ENCODE results near the gene AREL1.

The AREL1 gene

GRCh38 chr14:74697011-74697410, 15.9 kb downstream of the AREL1 start:
- DNase-seq, result no peak

GRCh38 chr14:74695406-74695805, 17.5 kb downstream of the AREL1 start:
- DNase-seq, result no peak

GRCh38 chr14:74693191-74693590, 19.7 kb downstream of the AREL1 start:
- DNase-seq, result no peak

GRCh38 chr14:74691456-74691855, 21.4 kb downstream of the AREL1 start:
- DNase-seq, result no peak

- DNase-seq, result no peak
Measured at GRCh38 chr14:74685921-74686678, 26.8 kb downstream of the AREL1 start.

- no peak for DNase-seq
Measured at GRCh38 chr14:74685056-74685455, 27.8 kb downstream of the AREL1 start.

- no peak for DNase-seq
Measured at GRCh38 chr14:74684434-74684833, 28.4 kb downstream of the AREL1 start.

GRCh38 chr14:74683406-74683805, 29.5 kb downstream of the AREL1 start:
- no peak for DNase-seq

GRCh38 chr14:74682169-74682952, 30.5 kb downstream of the AREL1 start:
- no peak for DNase-seq

GRCh38 chr14:74675219-74675618, 37.7 kb downstream of the AREL1 start:
- DNase-seq, result no peak

- no peak for DNase-seq
Measured at GRCh38 chr14:74673768-74674167, 39.1 kb downstream of the AREL1 start.

GRCh38 chr14:74671789-74672188, 41.1 kb downstream of the AREL1 start:
- DNase-seq, result no peak

- DNase-seq, result no peak
Measured at GRCh38 chr14:74670726-74671411, 42.0 kb downstream of the AREL1 start.

- DNase-seq, result no peak
Measured at GRCh38 chr14:74669846-74670245, 43.0 kb downstream of the AREL1 start.

- DNase-seq, result no peak
Measured at GRCh38 chr14:74669256-74669655, 43.6 kb downstream of the AREL1 start.

- no peak for DNase-seq
Measured at GRCh38 chr14:74667758-74668157, 45.1 kb downstream of the AREL1 start.

- DNase-seq, result no peak
Measured at GRCh38 chr14:74664717-74665116, 48.2 kb downstream of the AREL1 start.

GRCh38 chr14:74663884-74664283, 49.0 kb downstream of the AREL1 start:
- DNase-seq, result no peak

GRCh38 chr14:74661726-74662450, 51.0 kb downstream of the AREL1 start:
- no peak for DNase-seq

GRCh38 chr14:74660863-74661262, 52.0 kb downstream of the AREL1 start:
- no peak for DNase-seq

GRCh38 chr14:74660167-74660566, 52.7 kb downstream of the AREL1 start:
- no peak for DNase-seq

- no peak for DNase-seq
Measured at GRCh38 chr14:74658535-74659131, 54.2 kb downstream of the AREL1 start.

- no peak for DNase-seq
Measured at GRCh38 chr14:74656964-74657363, 55.9 kb downstream of the AREL1 start.
